MM.1S (cell line): ENCODE data around the gene NDOR1.

Source experiments
- EZH2 ChIP-seq: fragments of 300-600 bp; sonication (generic); optimal IDR thresholded peaks from 2 replicates; pipeline ENCODE3; 2017; ENCODE audit warnings: low read depth, mild to moderate bottlenecking, antibody characterized with exemption, low read length, mixed read lengths
- TF ChIP-seq, protein P1 (sequence below): fragments of 300-600 bp; sonication (generic); IDR thresholded peaks from 2 replicates; pipeline ENCODE4 v1.5.1; 2016; ENCODE audit warnings: antibody characterized with exemption, low read length, mixed read lengths

DNA sequence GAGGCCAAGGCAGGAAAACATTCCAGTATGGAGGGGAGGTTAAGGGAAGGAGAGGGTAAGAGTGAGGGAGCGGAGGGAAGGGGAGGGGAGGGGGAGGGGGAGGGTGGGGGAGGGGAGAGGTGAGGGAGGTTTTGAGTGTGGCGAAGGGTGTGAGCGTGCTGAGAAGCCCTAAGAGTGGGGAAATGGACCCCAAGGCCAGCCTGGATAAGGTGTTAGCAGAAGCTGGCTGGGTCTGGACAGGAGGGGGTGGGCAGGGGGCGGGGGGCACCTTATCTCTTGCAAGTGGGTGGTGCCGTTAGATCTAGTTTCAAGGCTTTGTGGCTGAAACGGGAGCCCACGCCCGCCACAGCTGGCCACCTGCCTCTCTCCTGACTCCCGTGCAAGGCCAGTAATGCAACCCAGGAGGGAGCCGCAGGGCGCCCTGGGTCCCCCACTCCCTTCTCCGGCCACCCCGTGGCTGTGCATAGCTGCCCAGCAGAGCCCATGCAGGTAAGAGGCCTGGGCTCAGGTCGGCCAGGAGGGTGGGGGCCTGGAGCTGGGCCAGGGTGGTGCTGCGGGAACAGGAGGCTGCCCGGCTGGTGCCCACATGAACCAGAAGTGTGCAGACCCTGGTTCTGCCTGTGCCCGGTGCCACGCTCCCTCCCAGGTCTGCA, 22.5 kb downstream of the NDOR1 start:
- TF ChIP-seq EZH2 = no peak
- TF ChIP-seq, protein P1, sequence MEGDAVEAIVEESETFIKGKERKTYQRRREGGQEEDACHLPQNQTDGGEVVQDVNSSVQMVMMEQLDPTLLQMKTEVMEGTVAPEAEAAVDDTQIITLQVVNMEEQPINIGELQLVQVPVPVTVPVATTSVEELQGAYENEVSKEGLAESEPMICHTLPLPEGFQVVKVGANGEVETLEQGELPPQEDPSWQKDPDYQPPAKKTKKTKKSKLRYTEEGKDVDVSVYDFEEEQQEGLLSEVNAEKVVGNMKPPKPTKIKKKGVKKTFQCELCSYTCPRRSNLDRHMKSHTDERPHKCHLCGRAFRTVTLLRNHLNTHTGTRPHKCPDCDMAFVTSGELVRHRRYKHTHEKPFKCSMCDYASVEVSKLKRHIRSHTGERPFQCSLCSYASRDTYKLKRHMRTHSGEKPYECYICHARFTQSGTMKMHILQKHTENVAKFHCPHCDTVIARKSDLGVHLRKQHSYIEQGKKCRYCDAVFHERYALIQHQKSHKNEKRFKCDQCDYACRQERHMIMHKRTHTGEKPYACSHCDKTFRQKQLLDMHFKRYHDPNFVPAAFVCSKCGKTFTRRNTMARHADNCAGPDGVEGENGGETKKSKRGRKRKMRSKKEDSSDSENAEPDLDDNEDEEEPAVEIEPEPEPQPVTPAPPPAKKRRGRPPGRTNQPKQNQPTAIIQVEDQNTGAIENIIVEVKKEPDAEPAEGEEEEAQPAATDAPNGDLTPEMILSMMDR = no peak
